Esophagus muscularis mucosa (tissue), 4 donors: ENCODE results near the gene CCDC170. TPM values are rescaled to one million over a fixed set of nuclear protein-coding genes. Genes with fewer than 3 reads are reported as not detected.

Experiments
- DNase-seq: peaks from one replicate; pipeline ENCODE4 v3.0.0-alpha.2; 2017; ENCODE audit errors: extremely low spot score
- H3K27ac ChIP-seq, 4 donors: fragments of 200-600 bp; sonication (generic); replicated peaks in 1 of 4; 1 replicate in 3 of 4; 2 replicates in 1 of 4; pipeline ENCODE4 v1.5.1; 2016 to 2019; ENCODE audit warnings: mild to moderate bottlenecking in 1 of 4
- H3K27me3 ChIP-seq, 4 donors: fragments of 200-600 bp; sonication (generic); one replicate each; pipeline versions ENCODE4 v1.5.1 to v1.6.0; 2016 to 2019
- H3K36me3 ChIP-seq, 4 donors: fragments of 200-600 bp; sonication (generic); one replicate each; pipeline ENCODE4 v1.5.1; 2016 to 2019
- H3K4me1 ChIP-seq, 4 donors: fragments of 200-600 bp; sonication (generic); one replicate each; pipeline ENCODE4 v1.5.1; 2016 to 2019
- H3K4me3 ChIP-seq, 4 donors: fragments of 200-600 bp; sonication (generic); 1 replicate in 2 of 4; 2 replicates in 2 of 4; pipeline ENCODE4 v1.5.1; 2016 to 2019; ENCODE audit warnings: mild to moderate bottlenecking in 4 of 4, moderate library complexity in 1 of 4
- H3K9me3 ChIP-seq, 4 donors: fragments of 200-600 bp; sonication (generic); 1 replicate in 3 of 4; 2 replicates in 1 of 4; pipeline ENCODE4 v1.5.1; 2016 to 2019
- EP300 ChIP-seq: sonication (generic); formaldehyde crosslinking; IDR thresholded peaks from one replicate; pipeline ENCODE4 v1.6.1; 2017; ENCODE audit warnings: antibody characterized with exemption
- POLR2A ChIP-seq: fragments of 450-650 bp; IDR thresholded peaks from one replicate; pipeline ENCODE4 v1.6.1; 2017; ENCODE audit warnings: antibody characterized with exemption, moderate library complexity, mild to moderate bottlenecking, low read depth
- POLR2AphosphoS5 ChIP-seq, 2 donors: sonication (generic); formaldehyde crosslinking; IDR thresholded peaks; one replicate each; pipeline ENCODE4 v1.6.1; 2017; ENCODE audit warnings: antibody characterized with exemption in 2 of 2
- WGBS: methylation state at CpG from one replicate; pipeline ENCODE4 v1.1.5; 2018; 5-methylcytosine and 5-hydroxymethylcytosine counted together
- intact Hi-C: fragments of 100-400 bp; cut with DNase I; formaldehyde crosslinking; loops from one replicate; pipeline ENCODE4 v1.15.1; 2023
- total RNA-seq, 4 donors: library from RNA; depleted of rRNA; stranded (reverse); fragments of >200 nt; gene quantifications; one replicate each; pipeline versions ENCODE4 v1.1.0 to v1.2.1, GENCODE V29; 2016
- TF ChIP-seq, protein P1 (sequence below), 3 experiments: fragments of 200-600 bp in 2 of 3; fragments of 450-650 bp in 1 of 3; sonication (generic) in 2 of 3; IDR thresholded peaks; one replicate each; pipeline ENCODE4 v1.5.1; 2017 to 2019; ENCODE audit warnings: antibody characterized with exemption in 3 of 3, mild to moderate bottlenecking in 2 of 3, moderate library complexity in 1 of 3

The CCDC170 gene
- total RNA-seq, 4 donors from 2014 or later, result 0.32 to 1.5 (median 0.49) TPM

DNA sequence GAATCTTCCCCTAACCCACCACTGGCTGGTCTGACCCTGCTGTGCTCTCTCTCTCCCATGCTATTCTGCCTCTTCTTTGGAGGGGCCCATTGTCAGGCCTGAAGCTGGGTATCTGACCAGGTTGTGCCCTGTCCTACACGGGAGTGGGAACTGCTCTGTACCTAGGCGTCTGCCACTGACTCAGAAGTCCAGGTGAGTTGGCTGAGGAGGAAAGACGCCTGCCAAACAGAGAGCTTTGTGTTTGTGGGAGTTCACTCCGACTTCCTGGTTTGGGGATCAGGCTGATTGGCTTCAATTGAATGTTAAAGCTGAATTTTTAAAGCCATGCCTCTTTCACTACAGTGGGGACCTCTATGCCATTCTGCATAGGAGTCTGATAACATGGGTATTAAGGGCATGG, 136.0 kb downstream of the CCDC170 start:
- no peak for TF ChIP-seq POLR2A
- TF ChIP-seq EP300, result no peak
- TF ChIP-seq, protein P1, sequence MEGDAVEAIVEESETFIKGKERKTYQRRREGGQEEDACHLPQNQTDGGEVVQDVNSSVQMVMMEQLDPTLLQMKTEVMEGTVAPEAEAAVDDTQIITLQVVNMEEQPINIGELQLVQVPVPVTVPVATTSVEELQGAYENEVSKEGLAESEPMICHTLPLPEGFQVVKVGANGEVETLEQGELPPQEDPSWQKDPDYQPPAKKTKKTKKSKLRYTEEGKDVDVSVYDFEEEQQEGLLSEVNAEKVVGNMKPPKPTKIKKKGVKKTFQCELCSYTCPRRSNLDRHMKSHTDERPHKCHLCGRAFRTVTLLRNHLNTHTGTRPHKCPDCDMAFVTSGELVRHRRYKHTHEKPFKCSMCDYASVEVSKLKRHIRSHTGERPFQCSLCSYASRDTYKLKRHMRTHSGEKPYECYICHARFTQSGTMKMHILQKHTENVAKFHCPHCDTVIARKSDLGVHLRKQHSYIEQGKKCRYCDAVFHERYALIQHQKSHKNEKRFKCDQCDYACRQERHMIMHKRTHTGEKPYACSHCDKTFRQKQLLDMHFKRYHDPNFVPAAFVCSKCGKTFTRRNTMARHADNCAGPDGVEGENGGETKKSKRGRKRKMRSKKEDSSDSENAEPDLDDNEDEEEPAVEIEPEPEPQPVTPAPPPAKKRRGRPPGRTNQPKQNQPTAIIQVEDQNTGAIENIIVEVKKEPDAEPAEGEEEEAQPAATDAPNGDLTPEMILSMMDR (IDR thresholded peaks at IDR 0.05), result no peak
- TF ChIP-seq POLR2AphosphoS5 (IDR thresholded peaks at IDR 0.05), result no peak
- Histone ChIP-seq H3K36me3 (no peaks in the 10 kb centered on the region), H3K9me3 (no peaks in the 10 kb centered on the region), H3K27me3 (no peaks in the 10 kb centered on the region), H3K4me3 (no peak overlapping the region), H3K4me1 (peaks cover 0 to 3% (median 0%) of the 10 kb centered on the region in 4 donors), H3K27ac (no peak overlapping the region)
- intact Hi-C loops, result no loop called here
- DNase-seq, result no peak
- 79% methylated on average over 4 of the region's 4 CpGs for WGBS

DNA sequence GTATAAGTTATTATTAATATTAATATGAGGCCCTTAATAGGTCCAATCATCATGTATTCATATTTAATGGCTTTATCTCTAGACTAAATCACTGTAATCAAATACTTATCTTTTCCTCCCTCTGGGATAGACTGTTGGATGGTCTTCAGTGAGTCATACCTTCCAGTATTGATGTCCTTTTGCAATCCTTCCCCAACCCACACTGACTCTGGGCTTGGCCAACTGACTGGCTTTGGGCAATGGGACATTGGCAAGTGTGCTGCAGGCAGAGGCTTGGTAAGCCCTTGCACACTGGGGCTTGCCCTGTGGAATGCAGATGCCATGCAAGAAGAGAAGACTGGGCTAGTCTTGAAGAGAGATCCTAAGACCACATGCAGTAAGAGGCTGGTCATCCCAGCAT, 136.6 kb downstream of the CCDC170 start:
- H3K9me3 ChIP-seq, result no peaks in the 10 kb centered on the region
- H3K27ac ChIP-seq, result no peak overlapping the region
- no peak for DNase-seq
- no peaks in the 10 kb centered on the region for H3K27me3 ChIP-seq
- intact Hi-C loops, result no loop called here
- peaks cover 0 to 3% (median 0%) of the 10 kb centered on the region in 4 donors for H3K4me1 ChIP-seq
- no peak for TF ChIP-seq POLR2AphosphoS5 (IDR thresholded peaks at IDR 0.05)
- no peak for TF ChIP-seq EP300
- TF ChIP-seq POLR2A, result no peak
- TF ChIP-seq, protein P1 (IDR thresholded peaks at IDR 0.05), result no peak
- H3K36me3 ChIP-seq, result no peaks in the 10 kb centered on the region
- no peak overlapping the region for H3K4me3 ChIP-seq

DNA sequence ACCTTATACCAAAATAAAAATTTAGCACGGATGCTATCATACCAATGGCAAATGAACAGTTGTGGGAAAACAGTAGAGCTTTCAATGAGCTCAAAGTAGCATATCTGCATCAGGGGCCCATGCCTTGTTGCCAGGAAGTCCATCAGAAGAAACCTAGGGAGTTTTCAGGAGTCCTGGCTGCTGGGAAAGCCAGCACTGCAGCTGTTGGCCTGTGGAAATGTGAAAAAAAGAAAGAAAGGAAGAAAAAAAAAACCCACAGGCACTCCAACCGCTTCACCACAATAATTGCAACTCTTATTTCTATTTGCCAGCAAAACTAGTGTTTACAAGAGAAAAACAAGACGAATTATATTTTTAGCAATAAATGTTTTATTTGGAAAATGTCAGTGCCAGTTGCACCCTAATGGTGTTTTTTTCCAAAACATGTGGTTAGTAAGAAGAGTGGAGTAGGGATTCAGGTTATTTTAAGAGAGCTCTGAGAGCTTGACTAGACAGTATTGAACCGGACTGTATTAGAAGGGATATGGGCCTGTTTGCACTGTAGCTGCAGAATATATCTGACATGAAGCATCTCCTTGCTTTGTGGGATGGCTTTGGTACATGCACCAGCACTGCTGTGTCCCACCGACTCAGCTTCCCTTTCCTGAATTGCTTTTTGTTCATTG, 137.3 kb downstream of the CCDC170 start:
- intact Hi-C loops, result no loop called here
- no peak for DNase-seq
- TF ChIP-seq POLR2AphosphoS5 (IDR thresholded peaks at IDR 0.05) (no peak), POLR2A (no peak), EP300 (no peak)
- TF ChIP-seq, protein P1 (IDR thresholded peaks at IDR 0.05), result no peak
- Histone ChIP-seq H3K27me3 (no peaks in the 10 kb centered on the region), H3K27ac (no peak overlapping the region), H3K36me3 (no peaks in the 10 kb centered on the region), H3K4me3 (no peak overlapping the region), H3K4me1 (peaks cover 0 to 3% (median 0%) of the 10 kb centered on the region in 4 donors), H3K9me3 (no peaks in the 10 kb centered on the region)
- WGBS, result 69% methylated on average over 5 of the region's 5 CpGs

DNA sequence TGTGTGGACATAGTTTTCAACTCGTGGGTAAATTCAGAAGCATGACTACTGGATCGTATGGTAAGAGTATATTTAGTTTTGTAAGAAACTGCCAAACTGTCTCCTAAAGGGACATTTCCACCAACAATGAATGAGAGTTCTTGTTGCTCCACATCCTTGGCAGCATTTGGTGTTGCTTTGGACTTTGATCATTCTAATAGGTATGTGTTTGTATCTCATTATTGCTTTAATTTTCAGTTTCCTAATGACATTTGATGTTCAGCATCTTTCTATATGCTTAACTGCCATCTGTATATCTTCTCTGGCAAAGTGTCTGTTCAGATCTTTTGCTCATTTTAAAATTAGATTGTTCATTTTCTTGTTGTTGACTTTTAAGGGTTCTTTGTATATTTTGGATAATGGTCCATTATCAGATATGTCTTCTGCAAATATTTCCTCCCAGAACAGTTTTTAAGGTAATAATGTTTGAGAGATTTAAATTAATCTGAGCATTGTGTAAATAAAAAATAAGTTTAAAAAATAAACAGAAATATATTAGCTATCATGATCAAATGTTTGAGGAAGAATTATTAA, 138.7 kb downstream of the CCDC170 start:
- WGBS, result 82% methylated on average over 2 of the region's 2 CpGs
- Histone ChIP-seq H3K27ac (no peak overlapping the region), H3K36me3 (no peaks in the 10 kb centered on the region), H3K9me3 (peaks cover 0 to 2% (median 0%) of the 10 kb centered on the region in 4 donors), H3K4me1 (peaks cover 0 to 3% (median 0%) of the 10 kb centered on the region in 4 donors), H3K4me3 (no peak overlapping the region), H3K27me3 (no peaks in the 10 kb centered on the region)
- intact Hi-C loops, result no loop called here
- no peak for DNase-seq
- TF ChIP-seq, protein P1 (IDR thresholded peaks at IDR 0.05), result no peak
- TF ChIP-seq POLR2A (no peak), EP300 (no peak), POLR2AphosphoS5 (IDR thresholded peaks at IDR 0.05) (no peak)
